ENCODE measurements around the gene OGDH. TPM values are rescaled to one million over a fixed set of nuclear protein-coding genes. Genes with fewer than 3 reads are reported as not detected.

Gene OGDH
- polyA plus RNA-seq, 3 donors = 41.0 to 74.1 (median 49.9) TPM

- Histone ChIP-seq H2AFZ (ENCODE audit: insufficient read depth, low read depth, low read length, poor library complexity, severe bottlenecking) (no peak overlapping the region), H3K27me3 (ENCODE audit: control insufficient read depth in 2 of 2, insufficient read depth in 2 of 2, low read length in 2 of 2) (no peaks in the 10 kb centered on the region), H3K27ac (ENCODE audit: low read depth in 1 of 2, low read length in 2 of 2) (no peak overlapping the region), H3K4me1 (ENCODE audit: control insufficient read depth in 1 of 2, insufficient read depth in 2 of 2, low read length in 2 of 2) (peaks cover 4 to 13% of the 10 kb centered on the region in 2 donors), H3K9ac (ENCODE audit: insufficient read depth, low read length, poor library complexity, severe bottlenecking) (no peak overlapping the region), H3K4me2 (replicated peaks; ENCODE audit: extremely low read depth, low read length, poor library complexity, severe bottlenecking) (no peak overlapping the region), H3K36me3 (replicated peaks in 1 of 2; ENCODE audit: control insufficient read depth in 1 of 2, insufficient read depth in 2 of 2, low read length in 2 of 2) (no peaks in the 10 kb centered on the region), H3K9me3 (replicated peaks in 1 of 2; ENCODE audit: control insufficient read depth in 1 of 2, insufficient read depth in 1 of 2, low read length in 2 of 2) (no peaks in the 10 kb centered on the region), H3K79me2 (ENCODE audit: insufficient read depth, low read length) (no peaks in the 10 kb centered on the region), H3K4me3 (replicated peaks in 1 of 3; ENCODE audit: low read depth in 2 of 3, low read length in 3 of 3) (no peak overlapping the region), H4K20me1 (ENCODE audit: insufficient read depth, low read length) (no peaks in the 10 kb centered on the region)
- no peak overlapping the region for H3K4me3 Mint-ChIP-seq
- no peak for DNase-seq
- 96% methylated on average over 10 of the region's 23 CpGs for WGBS (ENCODE audit: insufficient coverage)
- peaks cover 0 to 1% (median 0%) of the 10 kb centered on the region in 3 donors for H3K27me3 Mint-ChIP-seq (ENCODE audit: low read depth in 3 of 3)
- intact Hi-C loops (cut with micrococcal nuclease) = no loop called here
- TF ChIP-seq CTCF (IDR thresholded peaks at IDR 0.05) = no peak
- no peaks in the 10 kb centered on the region for H3K9me3 Mint-ChIP-seq
- peak overlapping the region in 3 of 7 donors; percentile 31 to 36 (median 35) for H3K27ac Mint-ChIP-seq
- peaks cover 17% of the 10 kb centered on the region for H3K4me1 Mint-ChIP-seq
- no peaks in the 10 kb centered on the region for H3K36me3 Mint-ChIP-seq
Measured at GRCh38 chr7:44738876-44739665, 132.6 kb downstream of the OGDH start.

GRCh38 chr7:44740055-44740454 lies 133.6 kb downstream of the OGDH start:
- Mint-ChIP-seq H3K36me3 (no peaks in the 10 kb centered on the region), H3K27me3 (ENCODE audit: low read depth in 3 of 3) (no peaks in the 10 kb centered on the region), H3K4me1 (peaks cover 20% of the 10 kb centered on the region), H3K4me3 (no peak overlapping the region), H3K27ac (no peak overlapping the region), H3K9me3 (no peaks in the 10 kb centered on the region)
- no peaks in the 10 kb centered on the region for H3K79me2 ChIP-seq (ENCODE audit: insufficient read depth, low read length)
- H3K27ac ChIP-seq (ENCODE audit: low read depth in 1 of 2, low read length in 2 of 2) = no peak overlapping the region
- H2AFZ ChIP-seq (ENCODE audit: insufficient read depth, low read depth, low read length, poor library complexity, severe bottlenecking) = no peak overlapping the region
- H3K27me3 ChIP-seq (ENCODE audit: control insufficient read depth in 2 of 2, insufficient read depth in 2 of 2, low read length in 2 of 2) = no peaks in the 10 kb centered on the region
- peaks cover 4 to 8% of the 10 kb centered on the region in 2 donors for H3K4me1 ChIP-seq (ENCODE audit: control insufficient read depth in 1 of 2, insufficient read depth in 2 of 2, low read length in 2 of 2)
- no peak overlapping the region for H3K9ac ChIP-seq (ENCODE audit: insufficient read depth, low read length, poor library complexity, severe bottlenecking)
- no peak for TF ChIP-seq CTCF (IDR thresholded peaks at IDR 0.05)
- no peak overlapping the region for H3K4me3 ChIP-seq (replicated peaks in 1 of 3; ENCODE audit: low read depth in 2 of 3, low read length in 3 of 3)
- no peak for DNase-seq
- no peak overlapping the region for H3K4me2 ChIP-seq (replicated peaks; ENCODE audit: extremely low read depth, low read length, poor library complexity, severe bottlenecking)
- WGBS (ENCODE audit: insufficient coverage) = 93% methylated on average over 2 of the region's 2 CpGs
- H3K9me3 ChIP-seq (replicated peaks in 1 of 2; ENCODE audit: control insufficient read depth in 1 of 2, insufficient read depth in 1 of 2, low read length in 2 of 2) = no peaks in the 10 kb centered on the region
- no peaks in the 10 kb centered on the region for H3K36me3 ChIP-seq (replicated peaks in 1 of 2; ENCODE audit: control insufficient read depth in 1 of 2, insufficient read depth in 2 of 2, low read length in 2 of 2)
- no peaks in the 10 kb centered on the region for H4K20me1 ChIP-seq (ENCODE audit: insufficient read depth, low read length)
- intact Hi-C loops (cut with micrococcal nuclease) = loop anchor here in 1 of 2 donors (10.0 kb wide), 1 partner anchor 265 kb away; the partner anchor contains the start of gene CCM2

Measured in CD14-positive monocyte (primary cell).